ENCODE results near the gene ZNF830. TPM values are rescaled to one million over a fixed set of nuclear protein-coding genes. Genes with fewer than 3 reads are reported as not detected.

Gene ZNF830
- total and polyA plus RNA-seq, 12 donors = 5.9 to 16.9 (median 11.0) TPM

DNA sequence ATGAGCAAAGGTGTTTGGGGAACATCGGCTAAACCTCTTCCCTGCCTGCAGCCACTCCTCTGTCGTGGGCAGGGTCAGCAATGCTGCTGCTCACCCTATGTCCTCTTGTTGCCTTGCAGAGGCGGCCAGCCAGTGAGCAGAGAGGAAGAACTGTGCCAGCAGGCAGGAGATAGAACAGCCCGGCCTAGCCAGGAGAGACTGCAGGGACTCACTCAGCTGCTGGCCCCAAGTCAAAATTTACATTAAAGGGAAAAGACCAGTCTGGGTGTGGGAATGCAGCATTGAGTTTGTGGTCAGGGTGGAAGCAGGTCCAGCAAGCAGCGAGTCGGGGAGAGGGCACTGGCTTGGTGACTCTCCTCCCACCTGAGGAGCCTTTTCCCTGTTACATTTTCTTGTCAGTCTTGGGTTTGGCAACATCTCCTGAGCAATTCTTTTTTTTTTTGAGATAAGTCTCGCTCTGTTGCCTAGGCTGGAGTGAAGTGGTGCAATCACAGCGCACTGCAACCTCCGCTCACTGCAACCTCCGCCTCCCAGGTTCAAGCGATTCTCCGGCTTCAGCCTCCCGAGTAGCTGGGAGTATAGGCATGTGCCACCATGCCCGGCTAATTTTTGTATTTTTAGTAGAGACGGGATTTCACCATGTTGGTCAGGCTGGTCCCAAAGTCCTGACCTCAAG is 41.7 kb downstream of the ZNF830 start:
- DNase-seq = no peak
- WGBS, 4 donors = 82 to 91% (median 87%) methylated on average over 15 of the region's 15 CpGs
- Histone ChIP-seq H3K9me3 (replicated peaks in 1 of 3) (no peaks in the 10 kb centered on the region), H3K27me3 (no peaks in the 10 kb centered on the region), H3K36me3 (replicated peaks in 1 of 2) (peaks cover 0 to 35% of the 10 kb centered on the region in 2 donors), H3K4me3 (no peak overlapping the region), H3K4me1 (replicated peaks in 1 of 2) (no peaks in the 10 kb centered on the region), H3K27ac (no peak overlapping the region)
- TF ChIP-seq, protein P1, sequence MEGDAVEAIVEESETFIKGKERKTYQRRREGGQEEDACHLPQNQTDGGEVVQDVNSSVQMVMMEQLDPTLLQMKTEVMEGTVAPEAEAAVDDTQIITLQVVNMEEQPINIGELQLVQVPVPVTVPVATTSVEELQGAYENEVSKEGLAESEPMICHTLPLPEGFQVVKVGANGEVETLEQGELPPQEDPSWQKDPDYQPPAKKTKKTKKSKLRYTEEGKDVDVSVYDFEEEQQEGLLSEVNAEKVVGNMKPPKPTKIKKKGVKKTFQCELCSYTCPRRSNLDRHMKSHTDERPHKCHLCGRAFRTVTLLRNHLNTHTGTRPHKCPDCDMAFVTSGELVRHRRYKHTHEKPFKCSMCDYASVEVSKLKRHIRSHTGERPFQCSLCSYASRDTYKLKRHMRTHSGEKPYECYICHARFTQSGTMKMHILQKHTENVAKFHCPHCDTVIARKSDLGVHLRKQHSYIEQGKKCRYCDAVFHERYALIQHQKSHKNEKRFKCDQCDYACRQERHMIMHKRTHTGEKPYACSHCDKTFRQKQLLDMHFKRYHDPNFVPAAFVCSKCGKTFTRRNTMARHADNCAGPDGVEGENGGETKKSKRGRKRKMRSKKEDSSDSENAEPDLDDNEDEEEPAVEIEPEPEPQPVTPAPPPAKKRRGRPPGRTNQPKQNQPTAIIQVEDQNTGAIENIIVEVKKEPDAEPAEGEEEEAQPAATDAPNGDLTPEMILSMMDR (IDR thresholded peaks at IDR 0.05) = no peak
- no peak for TF ChIP-seq POLR2A (IDR thresholded peaks at IDR 0.05)
- intact Hi-C loops (cut with DNase I) = no loop called here

- intact Hi-C loops (cut with DNase I) = no loop called here
- H3K4me1 ChIP-seq (replicated peaks in 1 of 2) = no peaks in the 10 kb centered on the region
- H3K36me3 ChIP-seq (replicated peaks in 1 of 2) = peaks cover 0 to 28% of the 10 kb centered on the region in 2 donors
- DNase-seq = no peak
- H3K27ac ChIP-seq = no peak overlapping the region
- H3K9me3 ChIP-seq (replicated peaks in 1 of 3) = no peaks in the 10 kb centered on the region
- 89 to 93% (median 91%) methylated on average over 3 to 4 of the region's 4 CpGs for WGBS, 4 donors
- TF ChIP-seq, protein P1 (IDR thresholded peaks at IDR 0.05) = no peak
- TF ChIP-seq POLR2A (IDR thresholded peaks at IDR 0.05) = no peak
- no peaks in the 10 kb centered on the region for H3K27me3 ChIP-seq
- H3K4me3 ChIP-seq = no peak overlapping the region
Measured at GRCh38 chr17:35003778-35004177, 42.4 kb downstream of the ZNF830 start.

DNA sequence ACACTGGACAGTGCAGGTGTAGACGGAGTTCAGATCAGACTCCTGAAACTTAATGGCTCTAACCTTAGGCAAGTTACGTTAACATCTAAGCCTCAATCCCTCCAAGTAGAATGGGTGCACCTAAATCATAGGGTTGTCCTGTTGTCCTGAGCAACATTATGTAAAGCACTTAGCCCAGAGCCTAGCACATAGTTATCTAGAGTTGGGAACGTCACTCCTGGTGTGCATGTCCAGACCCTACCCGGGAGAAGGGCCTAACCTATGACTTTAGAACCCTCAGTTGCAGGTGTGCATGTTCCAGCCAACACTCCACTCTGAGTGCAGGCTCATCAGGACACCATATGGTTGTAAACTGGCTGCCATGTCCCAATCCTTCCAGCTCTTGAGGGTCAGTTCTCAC is 45.0 kb downstream of the ZNF830 start:
- Histone ChIP-seq H3K9me3 (replicated peaks in 1 of 3) (no peaks in the 10 kb centered on the region), H3K36me3 (replicated peaks in 1 of 2) (peaks cover 0 to 18% of the 10 kb centered on the region in 2 donors), H3K4me3 (no peak overlapping the region), H3K4me1 (replicated peaks in 1 of 2) (no peaks in the 10 kb centered on the region), H3K27ac (no peak overlapping the region), H3K27me3 (no peaks in the 10 kb centered on the region)
- intact Hi-C loops (cut with DNase I) = no loop called here
- 83 to 93% (median 91%) methylated on average over 2 to 4 of the region's 4 CpGs for WGBS, 4 donors
- DNase-seq = no peak
- TF ChIP-seq, protein P1 (IDR thresholded peaks at IDR 0.05) = no peak

DNA sequence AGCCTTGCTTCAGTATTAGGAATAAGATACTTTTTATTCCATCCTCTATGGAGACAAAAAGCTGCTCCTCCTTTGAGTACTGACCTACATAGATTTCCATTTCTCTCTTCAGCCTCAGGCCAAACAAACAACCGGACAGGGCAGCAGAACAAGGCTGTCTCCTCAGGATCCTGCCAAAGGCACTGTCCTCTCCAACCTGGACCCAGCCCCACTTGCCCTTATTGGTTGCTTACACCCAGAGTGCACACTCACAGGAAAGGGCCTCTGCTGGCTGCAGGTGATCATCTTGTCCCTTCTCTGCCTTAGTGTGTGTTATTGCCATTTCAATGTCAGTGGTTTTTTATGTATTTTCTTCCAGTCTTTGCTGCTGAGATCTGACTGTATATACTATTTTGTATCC is 45.6 kb downstream of the ZNF830 start:
- 20 to 82% (median 59%) methylated on average over 1 of the region's 1 CpG for WGBS, 4 donors

More for the DNA sequence above, 45.6 kb downstream of the ZNF830 start:
- Histone ChIP-seq H3K9me3 (replicated peaks in 1 of 3) (no peaks in the 10 kb centered on the region), H3K4me3 (no peak overlapping the region), H3K36me3 (replicated peaks in 1 of 2) (peaks cover 0 to 18% of the 10 kb centered on the region in 2 donors), H3K4me1 (replicated peaks in 1 of 2) (no peaks in the 10 kb centered on the region), H3K27ac (no peak overlapping the region), H3K27me3 (no peaks in the 10 kb centered on the region)
- intact Hi-C loops (cut with DNase I) = no loop called here
- TF ChIP-seq, protein P1 (IDR thresholded peaks at IDR 0.05) = no peak
- no peak for TF ChIP-seq POLR2A (IDR thresholded peaks at IDR 0.05)
- DNase-seq = no peak
